ENCODE data around the gene AMPD3.

AMPD3 gene

GRCh38 chr11:10473371-10473770, 18.3 kb downstream of the AMPD3 start:
- Histone ChIP-seq H3K4me3 (ENCODE audit: insufficient read depth in 1 of 2, low read depth in 1 of 2, low read length in 2 of 2) (no peak overlapping the region), H2AFZ (ENCODE audit: low read depth, low read length) (no peak overlapping the region)

GRCh38 chr11:10474551-10474950, 19.5 kb downstream of the AMPD3 start:
- no peak overlapping the region for H3K9ac ChIP-seq (ENCODE audit: low read length)
- WGBS, result 95% methylated on average over 1 of the region's 2 CpGs
- H2AFZ ChIP-seq (ENCODE audit: low read depth, low read length), result no peak overlapping the region
- H2AK5ac ChIP-seq (ENCODE audit: low read length, severe bottlenecking), result no peak overlapping the region
- H3K27me3 ChIP-seq (ENCODE audit: control insufficient read depth in 1 of 2, insufficient read depth in 1 of 2, low read length in 2 of 2), result no peaks in the 10 kb centered on the region
- no peak overlapping the region for H4K8ac ChIP-seq (ENCODE audit: low read length)
- peaks cover 40% of the 10 kb centered on the region for H3K79me1 ChIP-seq (replicated peaks; ENCODE audit: low read length, poor library complexity, severe bottlenecking)
- no peak for DNase-seq
- H3K4me2 ChIP-seq (ENCODE audit: low read length, poor library complexity, severe bottlenecking), result no peak overlapping the region
- no peak overlapping the region for H2BK120ac ChIP-seq (ENCODE audit: low read depth, low read length)
- H3K9me3 ChIP-seq (ENCODE audit: control insufficient read depth, low read length), result no peaks in the 10 kb centered on the region
- H2BK12ac ChIP-seq (ENCODE audit: low read length in 2 of 2), result no peak overlapping the region
- H3K23ac ChIP-seq (ENCODE audit: low read length in 2 of 2), result no peak overlapping the region
- H2BK5ac ChIP-seq (ENCODE audit: low read depth, low read length, poor library complexity, severe bottlenecking), result no peak overlapping the region
- no peak overlapping the region for H3K18ac ChIP-seq (ENCODE audit: low read depth in 1 of 2, low read length in 2 of 2)
- H3K4me1 ChIP-seq (ENCODE audit: control insufficient read depth, insufficient read depth, low read depth, low read length), result no peaks in the 10 kb centered on the region
- no peak overlapping the region for H3K4me3 ChIP-seq (ENCODE audit: insufficient read depth in 1 of 2, low read depth in 1 of 2, low read length in 2 of 2)
- H2BK15ac ChIP-seq (ENCODE audit: low read depth, poor library complexity, severe bottlenecking), result no peak overlapping the region
- H3K27ac ChIP-seq (ENCODE audit: low read length, poor library complexity, severe bottlenecking), result no peak overlapping the region
- H3K4ac ChIP-seq (ENCODE audit: low read depth in 1 of 2, low read length in 2 of 2), result no peak overlapping the region
- no peak overlapping the region for H3K14ac ChIP-seq (ENCODE audit: low read length in 2 of 2)
- peaks cover 37 to 65% of the 10 kb centered on the region in 2 experiments for H3K36me3 ChIP-seq (ENCODE audit: control insufficient read depth in 1 of 2, insufficient read depth in 2 of 2, low read depth in 1 of 2, low read length in 2 of 2)
- H4K91ac ChIP-seq (ENCODE audit: low read length), result no peak overlapping the region

More at GRCh38 chr11:10473371-10473770, 18.3 kb downstream of the AMPD3 start:
- H3K18ac ChIP-seq (ENCODE audit: low read depth in 1 of 2, low read length in 2 of 2), result no peak overlapping the region
- no peak overlapping the region for H3K9ac ChIP-seq (ENCODE audit: low read length)
- peaks cover 32 to 53% of the 10 kb centered on the region in 2 experiments for H3K36me3 ChIP-seq (ENCODE audit: control insufficient read depth in 1 of 2, insufficient read depth in 2 of 2, low read depth in 1 of 2, low read length in 2 of 2)
- no peak overlapping the region for H3K14ac ChIP-seq (ENCODE audit: low read length in 2 of 2)
- H3K79me1 ChIP-seq (replicated peaks; ENCODE audit: low read length, poor library complexity, severe bottlenecking), result peaks cover 38% of the 10 kb centered on the region
- no peak overlapping the region for H2BK120ac ChIP-seq (ENCODE audit: low read depth, low read length)
- H3K4me1 ChIP-seq (ENCODE audit: control insufficient read depth, insufficient read depth, low read depth, low read length), result no peaks in the 10 kb centered on the region
- H3K27me3 ChIP-seq (ENCODE audit: control insufficient read depth in 1 of 2, insufficient read depth in 1 of 2, low read length in 2 of 2), result no peaks in the 10 kb centered on the region
- H3K23ac ChIP-seq (ENCODE audit: low read length in 2 of 2), result no peak overlapping the region
- no peak overlapping the region for H4K91ac ChIP-seq (ENCODE audit: low read length)
- H3K4ac ChIP-seq (ENCODE audit: low read depth in 1 of 2, low read length in 2 of 2), result no peak overlapping the region
- no peak overlapping the region for H3K27ac ChIP-seq (ENCODE audit: low read length, poor library complexity, severe bottlenecking)
- no peak overlapping the region for H2BK12ac ChIP-seq (ENCODE audit: low read length in 2 of 2)
- H2BK5ac ChIP-seq (ENCODE audit: low read depth, low read length, poor library complexity, severe bottlenecking), result no peak overlapping the region
- 93% methylated on average over 4 of the region's 4 CpGs for WGBS
- H2BK15ac ChIP-seq (ENCODE audit: low read depth, poor library complexity, severe bottlenecking), result no peak overlapping the region
- H4K8ac ChIP-seq (ENCODE audit: low read length), result no peak overlapping the region
- no peaks in the 10 kb centered on the region for H3K9me3 ChIP-seq (ENCODE audit: control insufficient read depth, low read length)
- DNase-seq, result no peak
- no peak overlapping the region for H2AK5ac ChIP-seq (ENCODE audit: low read length, severe bottlenecking)
- H3K4me2 ChIP-seq (ENCODE audit: low read length, poor library complexity, severe bottlenecking), result no peak overlapping the region

- H3K18ac ChIP-seq (ENCODE audit: low read depth in 1 of 2, low read length in 2 of 2), result no peak overlapping the region
- H3K14ac ChIP-seq (ENCODE audit: low read length in 2 of 2), result no peak overlapping the region
- DNase-seq, result no peak
- H3K4ac ChIP-seq (ENCODE audit: low read depth in 1 of 2, low read length in 2 of 2), result no peak overlapping the region
- no peak overlapping the region for H4K91ac ChIP-seq (ENCODE audit: low read length)
- no peak overlapping the region for H2BK15ac ChIP-seq (ENCODE audit: low read depth, poor library complexity, severe bottlenecking)
- H3K27me3 ChIP-seq (ENCODE audit: control insufficient read depth in 1 of 2, insufficient read depth in 1 of 2, low read length in 2 of 2), result no peaks in the 10 kb centered on the region
- H3K23ac ChIP-seq (ENCODE audit: low read length in 2 of 2), result no peak overlapping the region
- H3K4me3 ChIP-seq (ENCODE audit: insufficient read depth in 1 of 2, low read depth in 1 of 2, low read length in 2 of 2), result no peak overlapping the region
- no peaks in the 10 kb centered on the region for H3K9me3 ChIP-seq (ENCODE audit: control insufficient read depth, low read length)
- no peak overlapping the region for H2BK120ac ChIP-seq (ENCODE audit: low read depth, low read length)
- H2AFZ ChIP-seq (ENCODE audit: low read depth, low read length), result no peak overlapping the region
- H3K27ac ChIP-seq (ENCODE audit: low read length, poor library complexity, severe bottlenecking), result no peak overlapping the region
- WGBS, result 100% methylated on average over 1 of the region's 1 CpG
- peaks cover 44 to 82% of the 10 kb centered on the region in 2 experiments for H3K36me3 ChIP-seq (ENCODE audit: control insufficient read depth in 1 of 2, insufficient read depth in 2 of 2, low read depth in 1 of 2, low read length in 2 of 2)
- H3K9ac ChIP-seq (ENCODE audit: low read length), result no peak overlapping the region
- H2BK12ac ChIP-seq (ENCODE audit: low read length in 2 of 2), result no peak overlapping the region
- peaks cover 49% of the 10 kb centered on the region for H3K79me1 ChIP-seq (replicated peaks; ENCODE audit: low read length, poor library complexity, severe bottlenecking)
- no peak overlapping the region for H2AK5ac ChIP-seq (ENCODE audit: low read length, severe bottlenecking)
- no peak overlapping the region for H4K8ac ChIP-seq (ENCODE audit: low read length)
- H3K4me2 ChIP-seq (ENCODE audit: low read length, poor library complexity, severe bottlenecking), result no peak overlapping the region
- H2BK5ac ChIP-seq (ENCODE audit: low read depth, low read length, poor library complexity, severe bottlenecking), result no peak overlapping the region
- no peaks in the 10 kb centered on the region for H3K4me1 ChIP-seq (ENCODE audit: control insufficient read depth, insufficient read depth, low read depth, low read length)
These were observed 21.3 kb downstream of the AMPD3 start for GRCh38 chr11:10476342-10476741.

DNA sequence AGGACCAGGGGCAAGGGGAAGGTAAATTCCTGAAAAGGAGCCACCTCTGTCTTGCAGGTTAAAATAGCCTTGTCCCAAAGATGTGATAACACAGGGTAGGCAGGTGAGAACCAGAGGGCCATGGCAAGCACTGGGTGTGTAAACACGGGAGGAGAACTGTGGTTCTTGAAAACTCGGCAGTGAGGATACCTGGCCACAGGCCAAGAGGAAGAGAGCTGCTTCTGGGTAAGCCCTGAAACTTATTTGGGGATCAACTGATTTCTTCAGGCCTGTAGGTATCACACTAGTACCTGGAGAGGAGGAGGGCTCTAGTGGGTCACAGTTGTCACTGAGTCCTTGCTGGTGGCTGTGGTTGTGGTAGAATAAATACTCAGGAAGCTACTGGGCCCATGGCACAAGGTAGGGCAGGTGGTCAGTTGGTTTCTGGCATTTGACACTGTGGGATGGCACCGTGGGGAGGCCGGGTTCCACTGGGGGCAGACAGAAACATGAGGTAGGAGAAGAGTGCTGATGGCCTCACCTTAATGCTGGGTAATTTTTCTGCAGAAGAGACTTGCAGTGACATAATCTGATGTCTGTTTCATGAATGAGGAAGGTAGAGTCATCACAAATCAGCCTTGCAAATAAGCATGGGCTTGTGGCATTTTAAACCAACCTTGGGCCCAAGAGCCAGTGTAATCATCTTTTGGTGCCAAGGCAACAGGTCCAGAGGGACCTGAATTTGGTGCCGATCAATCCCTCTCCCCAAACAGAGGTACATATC, 22.0 kb downstream of the AMPD3 start:
- no peak for DNase-seq
- Histone ChIP-seq H3K18ac (ENCODE audit: low read depth in 1 of 2, low read length in 2 of 2) (no peak overlapping the region), H3K4me2 (ENCODE audit: low read length, poor library complexity, severe bottlenecking) (no peak overlapping the region), H3K27ac (ENCODE audit: low read length, poor library complexity, severe bottlenecking) (no peak overlapping the region), H3K9ac (ENCODE audit: low read length) (no peak overlapping the region), H3K14ac (ENCODE audit: low read length in 2 of 2) (no peak overlapping the region), H4K8ac (ENCODE audit: low read length) (no peak overlapping the region), H2BK120ac (ENCODE audit: low read depth, low read length) (no peak overlapping the region), H3K36me3 (ENCODE audit: control insufficient read depth in 1 of 2, insufficient read depth in 2 of 2, low read depth in 1 of 2, low read length in 2 of 2) (peaks cover 49 to 90% of the 10 kb centered on the region in 2 experiments), H3K4ac (ENCODE audit: low read depth in 1 of 2, low read length in 2 of 2) (no peak overlapping the region), H3K4me1 (ENCODE audit: control insufficient read depth, insufficient read depth, low read depth, low read length) (no peaks in the 10 kb centered on the region), H2AK5ac (ENCODE audit: low read length, severe bottlenecking) (no peak overlapping the region), H3K27me3 (ENCODE audit: control insufficient read depth in 1 of 2, insufficient read depth in 1 of 2, low read length in 2 of 2) (no peaks in the 10 kb centered on the region), H2BK12ac (ENCODE audit: low read length in 2 of 2) (no peak overlapping the region), H2BK15ac (ENCODE audit: low read depth, poor library complexity, severe bottlenecking) (no peak overlapping the region), H3K9me3 (ENCODE audit: control insufficient read depth, low read length) (no peaks in the 10 kb centered on the region), H2BK5ac (ENCODE audit: low read depth, low read length, poor library complexity, severe bottlenecking) (no peak overlapping the region), H4K91ac (ENCODE audit: low read length) (no peak overlapping the region), H3K4me3 (ENCODE audit: insufficient read depth in 1 of 2, low read depth in 1 of 2, low read length in 2 of 2) (no peak overlapping the region), H3K23ac (ENCODE audit: low read length in 2 of 2) (no peak overlapping the region), H2AFZ (ENCODE audit: low read depth, low read length) (no peak overlapping the region), H3K79me1 (replicated peaks; ENCODE audit: low read length, poor library complexity, severe bottlenecking) (peaks cover 55% of the 10 kb centered on the region)
- 96% methylated on average over 4 of the region's 5 CpGs for WGBS
